Stimulated activated CD8-positive, alpha-beta memory T cell treated with anti-CD3 and anti-CD28 coated beads, Interleukin-15, amount 100 ng/mL, for 4 hours (primary cell): ENCODE results near the gene CAMLG.
"Not testable (repeated sequence)": the region's sequence is repeated elsewhere in the genome, so short reads cannot be mapped to it uniquely, and the experiment has no call there.

Source experiments
- DNase-seq, 2 donors: peaks; one replicate each; pipeline ENCODE4 v3.0.0-alpha.2; 2020; ENCODE audit warnings: low read depth in 2 of 2

Gene CAMLG

DNA sequence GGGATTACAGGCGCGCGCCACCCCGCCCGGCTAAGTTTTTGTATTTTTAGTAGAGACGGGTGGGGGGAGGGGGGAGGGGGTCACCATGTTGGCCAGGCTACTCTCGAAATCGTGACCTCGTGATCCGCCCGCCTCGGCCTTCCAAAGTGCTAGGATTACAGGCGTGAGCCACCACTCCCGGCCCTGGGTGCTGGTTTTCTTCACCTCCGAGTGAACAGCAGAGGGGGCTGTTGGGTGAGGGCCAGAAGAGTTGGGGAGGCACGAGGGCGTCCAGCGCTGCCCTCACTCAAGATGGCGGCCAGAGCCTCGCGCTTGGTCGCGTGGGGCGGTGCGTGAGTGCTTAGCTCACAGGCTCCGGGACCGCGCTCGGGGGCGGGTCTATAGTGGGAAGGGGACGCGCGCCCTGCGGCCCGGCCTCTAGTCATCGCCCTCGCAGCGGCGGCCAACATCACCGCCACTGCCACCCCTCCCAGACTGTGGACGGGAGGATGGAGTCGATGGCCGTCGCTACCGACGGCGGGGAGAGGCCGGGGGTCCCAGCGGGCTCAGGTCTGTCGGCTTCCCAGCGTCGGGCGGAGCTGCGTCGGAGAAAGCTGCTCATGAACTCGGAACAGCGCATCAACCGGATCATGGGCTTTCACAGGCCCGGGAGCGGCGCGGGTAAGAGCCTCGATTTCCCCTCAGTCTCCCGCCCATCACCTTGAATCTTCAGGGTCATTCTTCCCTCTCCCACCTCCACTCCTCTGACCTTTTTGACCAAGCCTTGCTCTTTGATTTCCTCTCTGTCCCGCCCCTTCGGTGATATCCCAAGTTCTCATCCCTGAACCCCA is at the start of gene CAMLG:
Gene CAMLG (plus strand): TSS at position 416 of the 830 bp plus-strand sequence. CDS start 73 bp downstream, at position 489.
- peak; percentile 96 for DNase-seq

DNA sequence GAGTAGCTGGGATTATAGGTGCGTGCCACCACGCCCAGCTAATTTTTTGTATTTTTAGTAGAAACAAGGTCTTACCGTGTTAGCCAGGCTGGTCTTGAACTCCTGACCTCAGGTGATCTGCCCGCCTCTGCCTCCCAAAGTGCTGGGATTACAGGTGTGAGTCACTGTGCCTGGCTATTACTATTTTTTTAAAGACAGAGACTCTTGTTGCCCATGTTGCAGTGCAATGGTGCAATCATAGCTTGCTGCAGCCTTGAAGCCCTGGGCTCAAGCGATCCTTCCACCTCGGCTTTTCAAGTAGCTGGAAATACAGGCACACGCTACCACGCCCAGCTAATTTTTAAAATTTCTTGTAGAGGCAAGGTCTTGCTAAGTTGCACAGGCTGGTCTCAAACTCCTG is 48.2 kb upstream of the CAMLG start:
- not testable (repeated sequence) for DNase-seq

DNA sequence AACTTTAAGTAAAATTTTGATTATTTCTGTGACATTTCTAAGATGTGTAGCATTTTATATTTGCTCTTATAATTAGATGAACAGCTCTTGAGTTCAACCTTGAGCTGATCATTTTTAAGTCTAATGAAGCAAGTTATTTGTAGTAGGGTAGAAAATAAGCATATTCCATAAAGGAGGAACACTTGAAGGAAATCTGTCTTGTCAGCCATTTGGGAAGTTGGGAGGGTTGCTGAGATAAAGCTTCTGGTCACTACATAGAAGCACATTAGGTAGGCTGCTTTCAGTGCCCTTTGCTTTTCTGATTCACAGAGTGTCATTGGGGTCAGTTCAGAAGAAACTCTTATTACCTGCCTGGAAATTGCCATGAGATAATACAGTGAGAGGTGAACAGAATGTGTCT is 45.6 kb upstream of the CAMLG start:
- DNase-seq = no peak

DNA sequence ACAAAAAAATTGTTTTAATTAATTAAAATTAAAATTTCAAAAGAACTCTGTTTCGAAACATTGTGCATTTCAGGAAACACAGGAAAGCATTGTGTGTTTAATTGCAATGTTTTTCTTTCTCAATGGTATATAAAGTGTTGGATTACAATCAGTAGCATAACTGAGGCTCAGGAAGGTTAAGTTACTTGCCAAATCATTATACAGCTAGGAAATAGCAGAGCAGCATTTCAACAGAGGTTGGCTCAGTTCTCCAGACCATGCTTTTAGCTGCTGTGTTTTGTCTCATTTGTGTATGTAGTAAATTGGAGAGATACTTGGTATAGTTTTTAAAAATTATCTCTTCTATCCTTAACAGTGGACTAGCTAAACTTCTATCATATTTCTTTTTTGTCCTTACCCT is 30.0 kb upstream of the CAMLG start:
- no peak for DNase-seq

DNA sequence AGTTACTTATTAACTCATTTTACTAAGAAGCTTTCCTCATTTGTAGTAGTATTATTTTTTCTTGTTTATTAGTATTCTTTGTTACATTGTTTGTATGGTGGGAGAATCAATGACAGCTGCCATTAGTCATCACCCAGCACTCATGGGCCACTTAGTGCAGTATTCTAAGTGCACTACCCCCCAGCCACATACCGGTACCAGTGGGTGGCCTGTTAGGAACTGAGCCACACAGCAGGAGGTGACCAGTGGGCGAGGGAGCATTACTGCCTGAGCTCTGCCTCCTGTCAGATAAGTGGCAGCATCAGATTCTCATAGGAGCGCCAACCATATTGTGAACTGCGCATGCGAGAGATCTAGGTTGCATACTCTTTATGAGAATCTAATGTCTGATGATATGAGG is 24.2 kb upstream of the CAMLG start:
- DNase-seq = no peak

DNA sequence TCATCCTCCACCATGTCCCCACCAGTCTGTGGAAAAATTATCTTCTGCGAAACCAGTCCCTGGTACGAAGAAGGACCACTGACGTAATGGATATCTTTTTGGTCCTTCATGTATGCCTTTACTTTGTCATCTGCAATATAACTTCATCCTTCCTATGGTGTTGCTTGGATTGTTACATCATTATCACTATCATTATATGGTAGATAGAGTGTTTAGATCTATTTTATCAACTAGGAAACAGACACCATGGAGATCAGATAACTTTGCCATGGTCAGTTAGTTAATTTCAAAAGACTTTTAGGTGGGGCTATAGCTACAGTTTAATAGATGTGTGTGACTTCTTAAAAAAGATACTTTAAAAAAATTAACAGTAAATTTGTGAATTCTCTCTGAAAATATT is 23.8 kb upstream of the CAMLG start:
- no peak for DNase-seq

DNA sequence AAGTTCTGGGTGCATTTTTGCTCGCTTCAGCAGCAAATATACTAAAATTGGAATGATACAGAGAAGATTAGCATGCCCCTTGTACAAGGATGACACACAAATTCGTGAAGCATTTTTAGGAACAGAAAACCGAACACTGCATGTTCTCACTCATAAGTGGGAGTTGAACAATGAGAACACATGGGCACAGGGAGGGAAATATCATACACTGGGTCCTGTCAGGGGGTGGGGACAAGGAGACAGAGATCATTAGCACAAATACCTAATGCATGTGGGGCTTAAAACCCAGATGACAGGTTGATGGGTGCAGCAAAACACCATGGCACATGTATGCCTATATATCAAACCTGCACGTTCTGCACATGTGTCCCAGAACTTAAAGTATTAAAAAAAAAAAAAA is 22.9 kb upstream of the CAMLG start:
- DNase-seq = not testable (repeated sequence)

DNA sequence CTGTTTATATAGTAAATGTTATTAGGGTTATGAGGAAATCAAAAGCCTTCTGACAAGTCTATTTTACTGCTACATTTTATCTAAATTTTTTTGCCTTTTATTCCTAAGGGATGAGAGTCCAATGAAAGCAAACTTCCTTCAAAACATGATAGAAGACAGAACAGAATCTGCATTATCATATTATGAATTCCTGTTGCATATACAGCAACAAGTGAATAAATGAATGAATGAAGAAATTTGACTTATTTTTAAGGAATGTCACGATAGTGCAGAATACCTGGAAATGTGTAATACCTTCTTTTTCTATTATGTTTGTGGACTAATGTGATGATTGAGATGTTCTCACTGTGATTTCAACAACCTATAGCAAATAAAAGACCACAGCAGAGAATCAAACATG is 13.5 kb upstream of the CAMLG start:
- no peak for DNase-seq

DNA sequence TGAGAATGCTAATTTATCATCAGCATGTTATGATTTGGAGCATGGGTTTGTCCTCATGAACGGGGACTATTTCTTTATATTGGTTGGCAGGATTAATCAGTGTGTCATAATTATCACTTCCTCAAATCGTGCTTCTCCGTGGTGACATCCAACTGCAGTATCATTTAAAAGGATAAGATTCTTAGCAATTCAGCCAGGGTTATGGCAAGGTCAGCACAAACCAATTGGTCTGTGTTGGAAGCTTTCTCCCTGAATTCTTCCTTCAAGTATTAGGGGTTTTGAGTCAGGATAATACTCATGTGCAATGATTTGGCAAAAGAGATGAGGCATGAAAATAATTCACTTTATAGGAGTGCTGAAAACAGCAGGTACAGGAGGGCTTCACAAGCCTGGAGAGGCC is 5.5 kb upstream of the CAMLG start:
- DNase-seq = no peak

DNA sequence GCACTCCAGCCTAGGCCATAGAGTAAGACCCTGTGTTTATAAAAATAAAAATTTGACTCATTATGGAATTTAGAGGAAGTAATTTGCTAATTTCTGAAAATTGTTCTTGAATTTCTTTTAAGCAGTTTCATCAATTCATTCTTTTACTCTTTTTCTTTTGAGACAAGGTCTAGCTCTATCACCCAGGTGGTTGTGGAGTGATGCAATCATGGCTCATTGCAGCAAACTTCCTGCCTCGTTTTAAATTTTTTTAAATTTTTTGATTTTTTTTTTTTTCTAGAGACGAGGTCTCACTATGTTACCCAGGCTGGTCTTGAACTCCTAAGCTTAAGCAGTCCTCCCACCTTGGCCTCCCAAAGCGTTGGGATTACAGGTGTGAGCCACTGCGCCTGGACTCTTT is 3.1 kb upstream of the CAMLG start:
- DNase-seq = no peak

DNA sequence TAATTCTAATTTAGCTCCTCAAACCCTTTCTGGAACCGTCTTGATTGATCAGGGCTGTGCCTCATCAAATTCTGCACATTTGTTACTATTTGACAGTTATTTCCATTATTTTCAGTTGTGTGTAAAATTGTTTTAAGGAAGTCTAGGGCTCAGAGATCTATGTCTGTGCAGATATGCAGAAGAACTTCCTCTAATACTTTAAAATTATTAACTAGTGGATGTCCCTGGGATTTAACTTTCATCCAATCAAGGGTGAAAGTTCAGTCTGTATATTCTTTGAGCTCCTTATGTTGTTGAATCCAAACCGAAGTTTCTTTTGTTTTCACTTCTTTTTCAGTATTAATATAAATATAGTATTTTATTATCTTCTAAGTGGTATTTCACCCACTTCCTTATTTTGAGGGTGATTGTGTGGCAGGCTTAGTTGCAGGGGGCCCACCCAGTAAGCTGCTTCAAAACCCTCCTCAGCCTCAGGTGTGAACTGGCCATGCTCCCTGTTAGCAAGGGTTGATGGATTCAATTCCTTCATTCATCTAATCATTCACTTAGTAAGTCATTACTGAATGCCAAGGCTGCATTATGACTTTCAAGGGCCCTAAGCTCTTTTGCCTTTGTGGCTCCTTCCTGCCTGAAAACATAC is 2.1 kb upstream of the CAMLG start:
- DNase-seq = no peak

DNA sequence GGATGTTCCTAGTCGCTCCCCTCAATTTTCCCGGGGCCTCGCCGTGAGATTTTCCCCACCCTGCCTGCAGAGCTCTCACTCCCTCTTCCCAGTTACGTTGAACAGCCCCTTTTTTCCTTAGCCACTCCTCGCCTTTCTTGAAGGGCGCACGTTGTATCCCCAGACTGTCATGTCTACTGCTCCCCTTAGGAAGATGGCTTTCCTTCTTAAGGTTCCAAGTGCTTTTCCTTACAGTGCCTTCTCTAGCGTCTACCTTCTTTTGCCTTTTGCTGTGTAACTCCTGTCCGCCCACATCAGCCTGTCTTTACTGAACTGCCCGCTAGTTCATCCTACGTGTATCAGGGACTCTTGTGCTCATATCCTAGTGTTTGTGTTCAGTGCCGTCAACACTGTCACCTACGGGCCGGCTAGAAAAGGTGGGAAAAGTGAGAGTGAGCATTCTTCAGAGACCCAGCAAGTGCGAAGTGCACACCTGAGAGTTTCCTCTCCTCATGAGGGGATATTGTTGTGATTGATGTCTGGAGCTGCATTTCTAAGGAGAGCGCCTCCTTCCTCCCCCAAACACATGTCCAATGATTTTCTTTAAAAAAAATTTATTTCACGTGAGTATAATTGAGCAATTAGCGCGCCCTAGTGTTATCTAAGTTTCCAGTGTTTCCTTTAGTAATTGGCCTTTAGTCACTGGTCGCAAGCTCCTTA is 764 bp downstream of the CAMLG start:
- no peak for DNase-seq

DNA sequence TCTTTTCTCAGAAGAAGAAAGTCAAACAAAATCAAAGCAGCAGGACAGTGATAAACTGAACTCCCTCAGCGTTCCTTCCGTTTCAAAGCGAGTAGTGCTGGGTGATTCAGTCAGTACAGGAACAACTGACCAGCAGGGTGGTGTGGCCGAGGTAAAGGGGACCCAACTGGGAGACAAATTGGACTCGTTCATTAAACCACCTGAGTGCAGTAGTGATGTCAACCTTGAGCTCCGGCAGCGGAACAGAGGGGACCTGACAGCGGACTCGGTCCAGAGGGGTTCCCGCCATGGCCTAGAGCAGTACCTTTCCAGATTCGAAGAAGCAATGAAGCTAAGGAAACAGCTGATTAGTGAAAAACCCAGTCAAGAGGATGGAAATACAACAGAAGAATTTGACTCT is 2.7 kb downstream of the CAMLG start:
- DNase-seq = no peak

DNA sequence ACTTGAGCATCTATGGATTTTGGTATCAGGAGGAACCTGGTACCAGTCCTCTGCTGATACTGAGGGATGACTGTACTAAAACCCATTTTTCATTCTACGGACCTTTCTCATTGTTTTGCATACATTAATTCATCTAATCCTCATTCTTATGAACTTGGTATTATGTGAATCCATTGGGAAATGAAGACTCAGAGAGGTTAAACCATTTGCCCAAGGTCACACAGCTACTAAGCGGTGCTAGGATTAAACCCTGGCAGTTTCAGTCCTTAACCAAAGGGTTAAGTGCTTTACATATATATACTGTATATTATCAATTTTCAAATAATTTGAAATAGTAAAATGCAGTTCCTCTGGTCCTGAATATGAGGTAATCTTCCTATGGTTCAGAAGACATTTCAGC is 3.8 kb downstream of the CAMLG start:
- DNase-seq = no peak

DNA sequence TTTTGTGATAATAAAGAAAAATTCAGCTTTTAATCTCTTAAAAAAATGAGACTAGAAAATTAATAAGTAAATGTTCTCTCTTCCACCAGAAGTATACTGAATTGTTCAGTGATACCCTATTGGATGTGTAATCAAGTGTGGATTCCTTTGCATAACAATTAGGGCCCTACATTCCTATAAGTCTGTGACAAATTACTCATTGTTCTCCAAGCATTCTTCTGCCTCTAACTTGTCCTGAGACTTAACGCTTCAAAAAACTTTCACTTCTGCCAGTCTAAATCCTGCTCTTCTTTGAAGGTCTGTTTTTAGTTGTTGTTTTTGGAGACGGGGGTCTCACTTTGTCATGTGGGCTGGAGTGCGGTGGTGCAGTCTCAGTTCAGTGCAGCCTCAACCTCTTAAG is 11.1 kb downstream of the CAMLG start:
- DNase-seq = no peak

DNA sequence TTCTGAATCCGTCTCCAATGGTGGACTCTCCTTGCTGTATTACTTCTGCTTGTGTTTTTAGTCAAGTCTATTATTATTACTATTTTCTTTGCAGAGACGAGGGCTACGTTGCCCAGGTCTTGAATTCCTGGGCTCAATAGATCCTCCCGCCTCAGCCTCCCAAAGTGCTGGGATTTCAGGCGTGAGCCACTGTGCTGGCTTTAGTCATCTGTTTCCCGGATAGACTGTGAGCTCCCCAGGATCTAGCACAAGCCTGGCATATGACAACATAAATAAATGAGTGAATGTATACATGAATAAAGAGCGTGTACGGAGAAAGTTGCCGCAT is 19.8 kb downstream of the CAMLG start:
- no peak for DNase-seq

DNA sequence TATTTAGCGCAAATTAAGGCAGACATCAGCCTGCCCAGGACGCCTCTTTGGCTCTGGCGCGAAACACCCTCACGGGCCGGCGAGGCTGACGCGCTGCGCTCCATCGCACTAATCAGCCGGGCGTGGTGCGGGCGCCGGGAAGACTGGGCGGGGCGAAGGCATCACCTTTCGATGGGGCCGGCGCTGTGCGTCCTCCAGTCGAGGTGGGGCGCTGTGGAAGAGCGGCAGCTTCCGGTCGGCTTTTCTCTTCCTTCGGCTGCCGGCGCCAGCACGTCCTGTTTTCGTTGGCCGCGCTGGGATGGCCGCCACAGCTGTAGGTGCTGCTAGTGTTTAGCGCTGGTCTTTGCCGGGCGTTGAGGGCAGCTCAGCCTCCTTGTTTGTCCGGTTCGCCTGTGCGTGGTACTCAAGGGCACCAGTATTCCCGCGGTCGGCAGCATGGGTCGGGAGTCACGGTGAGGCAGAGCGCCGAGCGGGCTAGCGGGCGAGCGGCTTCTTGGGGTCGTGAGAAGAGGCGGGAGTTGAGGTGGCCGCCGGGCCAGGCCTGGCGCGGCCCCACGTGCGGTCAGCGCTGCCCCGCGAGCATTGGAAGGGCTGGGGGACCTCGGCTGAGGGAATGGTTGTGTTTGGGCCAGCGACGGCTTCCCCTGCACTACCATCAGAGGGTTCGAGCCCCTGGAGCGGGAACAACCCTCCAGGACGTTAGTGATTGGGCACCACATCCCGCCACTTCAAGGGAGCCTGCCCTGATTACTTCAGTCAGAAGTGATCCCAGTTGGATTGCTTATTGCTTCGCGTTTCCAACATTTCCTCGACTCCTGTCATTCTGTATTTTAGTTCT is 20.4 kb downstream of the CAMLG start, which contains the start of gene DDX46:
Gene DDX46 (plus strand): TSS at position 276 of the 838 bp plus-strand sequence. CDS start 160 bp downstream, at position 436.
- peak; percentile 82 to 83 for DNase-seq

DNA sequence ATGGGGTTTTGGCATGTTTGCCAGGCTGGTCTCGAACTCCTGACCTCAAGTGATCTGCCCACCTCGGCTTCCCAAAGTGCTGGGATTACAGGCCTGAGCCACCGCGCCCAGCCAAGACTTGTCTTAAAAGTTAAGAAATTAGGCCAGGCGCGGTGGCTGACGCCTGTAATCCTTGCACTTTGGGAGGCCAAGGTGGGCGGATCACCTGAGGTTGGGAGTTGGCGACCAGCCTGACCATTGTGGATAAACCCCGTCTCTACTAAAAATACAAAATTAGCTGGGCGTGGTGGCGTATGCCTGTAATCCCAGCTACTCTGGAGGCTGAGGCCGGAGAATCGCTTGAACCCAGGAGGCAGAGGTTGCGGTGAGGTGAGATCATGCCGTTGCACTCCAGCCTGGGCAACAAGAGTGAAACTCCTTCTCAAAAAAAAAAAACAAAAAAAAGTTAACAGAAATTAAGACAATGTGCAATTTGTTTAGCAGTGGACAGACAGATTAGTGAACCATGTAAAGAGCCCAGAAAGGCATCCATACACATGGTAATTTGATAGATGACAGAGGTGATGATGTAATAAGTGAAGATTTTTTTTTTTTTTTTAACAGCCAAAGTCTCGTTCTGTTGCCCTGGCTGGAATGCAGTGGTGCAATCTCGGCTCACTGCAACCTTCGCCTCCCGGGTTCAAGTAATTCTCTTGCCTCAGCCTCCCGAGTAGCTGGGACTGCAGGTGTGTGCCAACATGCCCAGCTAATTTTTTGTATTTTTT is 29.4 kb downstream of the CAMLG start:
- DNase-seq = not testable (repeated sequence)

DNA sequence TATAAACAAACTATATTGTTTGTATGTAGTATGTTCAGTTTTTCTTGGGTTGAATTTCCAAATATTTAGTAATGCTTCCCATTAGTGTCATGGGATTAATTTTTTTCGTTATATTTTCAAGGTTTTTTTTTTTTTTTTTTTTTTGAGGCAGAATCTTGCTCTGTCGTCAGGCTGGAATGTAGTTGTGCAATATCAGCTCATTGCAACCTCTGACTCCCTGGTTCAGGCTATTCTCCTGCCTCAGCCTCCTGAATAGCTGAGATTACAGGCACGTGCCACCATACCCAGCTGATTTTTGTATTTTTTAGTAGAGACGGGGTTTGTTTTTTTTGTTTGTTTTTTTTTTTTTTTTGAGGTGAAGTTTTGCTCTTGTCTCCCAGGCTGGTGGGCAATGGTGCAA is 30.9 kb downstream of the CAMLG start:
- no peak for DNase-seq

DNA sequence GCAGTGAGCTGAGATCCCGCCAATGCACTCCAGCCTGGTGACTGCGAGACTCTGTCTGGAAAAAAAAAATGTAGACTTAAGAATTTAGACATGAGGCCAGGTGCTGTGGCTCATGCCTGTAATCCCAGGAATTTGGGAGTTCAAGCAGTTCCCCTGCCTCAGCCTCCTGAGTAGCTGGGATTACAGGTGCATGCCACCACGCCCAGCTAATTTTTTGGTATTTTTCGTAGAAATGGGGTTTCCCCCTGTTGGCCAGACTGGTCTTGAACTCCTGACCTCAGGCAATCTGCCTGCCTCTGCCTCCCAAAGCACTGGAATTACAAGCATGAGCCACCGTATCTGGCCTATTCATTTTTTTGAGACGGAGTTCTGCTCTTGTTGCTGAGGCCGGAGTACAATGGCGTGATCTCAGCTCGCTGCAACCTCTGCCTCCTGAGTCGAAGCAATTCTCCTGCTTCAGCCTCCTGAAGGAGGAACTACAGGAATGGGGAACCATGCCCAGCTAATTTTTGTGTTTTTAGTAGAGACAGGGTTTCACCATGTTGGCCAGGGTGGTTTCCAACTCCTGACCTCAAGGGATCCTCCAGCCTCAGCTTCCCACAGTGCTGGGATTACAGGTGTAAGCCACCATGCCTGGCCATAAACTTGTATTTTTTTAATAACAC is 34.2 kb downstream of the CAMLG start:
- DNase-seq = no peak

DNA sequence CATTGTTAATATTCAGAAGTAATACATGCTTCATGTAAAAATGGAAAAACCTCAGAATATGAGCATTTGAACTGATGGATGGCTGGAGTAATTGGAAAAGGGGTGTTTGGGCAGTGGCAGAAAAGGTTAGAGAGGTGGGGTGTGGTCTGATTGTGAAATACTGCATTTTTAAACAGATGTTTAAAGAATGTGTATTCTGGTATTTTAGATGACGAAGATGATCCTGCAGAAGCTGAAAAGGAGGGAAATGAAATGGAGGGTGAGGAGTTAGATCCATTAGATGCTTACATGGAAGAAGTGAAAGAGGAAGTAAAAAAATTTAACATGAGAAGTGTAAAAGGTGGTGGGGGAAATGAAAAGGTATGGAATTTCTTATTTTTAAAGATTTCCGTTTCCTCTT is 39.0 kb downstream of the CAMLG start:
- no peak for DNase-seq
